ENCODE measurements around the gene NANS. TPM values are rescaled to one million over a fixed set of nuclear protein-coding genes. Genes with fewer than 3 reads are reported as not detected.

Gene NANS
- total and polyA plus RNA-seq, 10 of the 15 experiments (the other 5 are each of a cell fraction or from before 2014, with no cell fraction given) = 21.0 to 126 (median 52.3) TPM

GRCh38 chr9:98108531-98109031 lies 52.0 kb downstream of the NANS start (continued):
- TF ChIP-seq EZH2 (IDR thresholded peaks at IDR 0.05; ENCODE audit: borderline replicate concordance, control insufficient read depth, low read depth, low read length) (no peak), NR2F1 (conservative IDR thresholded peaks at IDR 0.05) (no peak), RELA (IDR thresholded peaks at IDR 0.05; ENCODE audit: borderline replicate concordance, partially characterized antibody) (no peak), FOS (IDR thresholded peaks at IDR 0.05; ENCODE audit: borderline replicate concordance, extremely low read depth, insufficient read length) (no peak), SREBF2 (IDR thresholded peaks at IDR 0.05; ENCODE audit: low read length) (no peak), SMARCA5 (IDR thresholded peaks at IDR 0.05) (no peak), POLR2A (IDR thresholded peaks at IDR 0.05; ENCODE audit: low read depth, low read length) (no peak), HSF1 (IDR thresholded peaks at IDR 0.05; ENCODE audit: low read depth, low read length) (peak; percentile 40; the same call in 1 of the 2 replicates), BCL3 (IDR thresholded peaks at IDR 0.05; ENCODE audit: borderline replicate concordance, insufficient read depth, low read depth, low read length, poor library complexity, severe bottlenecking) (no peak), SMC3 (IDR thresholded peaks at IDR 0.05; ENCODE audit: borderline replicate concordance, low read length) (no peak), POU2F2 (IDR thresholded peaks at IDR 0.05; ENCODE audit: borderline replicate concordance, low read depth, low read length) (no peak), ZNF24 (IDR thresholded peaks at IDR 0.05) (peak; percentile 37; the same call in 1 of the 2 replicates), MEF2A (IDR thresholded peaks at IDR 0.05; ENCODE audit: insufficient read depth, low read depth, low read length) (no peak), KLF5 (IDR thresholded peaks at IDR 0.05; ENCODE audit: partially characterized antibody) (no peak), ZSCAN29 (IDR thresholded peaks at IDR 0.05) (no peak), DPF2 (IDR thresholded peaks at IDR 0.05) (no peak; the same call in 1 of the 2 replicates), STAT1 (conservative IDR thresholded peaks at IDR 0.05) (no peak), RELB (IDR thresholded peaks at IDR 0.05; ENCODE audit: low read depth) (no peak), CTCF (IDR thresholded peaks at IDR 0.05 in 2 of 3, conservative IDR thresholded peaks at IDR 0.05 in 1 of 3; ENCODE audit: control insufficient read depth in 2 of 3, extremely low read depth in 1 of 3, insufficient read depth in 1 of 3, low read depth in 3 of 3, low read length in 3 of 3) (no peak), ATF7 (IDR thresholded peaks at IDR 0.05; ENCODE audit: low read depth) (peak; percentile 67), ZNF207 (IDR thresholded peaks at IDR 0.05; ENCODE audit: borderline replicate concordance) (no peak), EED (IDR thresholded peaks at IDR 0.05; ENCODE audit: low read depth) (no peak), ZNF217 (IDR thresholded peaks at IDR 0.05) (no peak), CHD4 (IDR thresholded peaks at IDR 0.05) (no peak), SUPT20H (IDR thresholded peaks at IDR 0.05; ENCODE audit: borderline replicate concordance, control insufficient read depth, low read depth, low read length) (no peak), HDGF (IDR thresholded peaks at IDR 0.05) (no peak), RAD21 (IDR thresholded peaks at IDR 0.05; ENCODE audit: insufficient read depth, low read depth, low read length) (no peak), IKZF2 (IDR thresholded peaks at IDR 0.05) (peak; percentile 64 to 68)

Measured in GM12878 (cell line).